GM18526 (cell line): ENCODE measurements around the gene C19orf12.

Experiments used
- POLR2A ChIP-seq: IDR thresholded peaks from 3 replicates; pipeline ENCODE4 v1.6.1; 2011; ENCODE audit not compliant: insufficient read length; ENCODE audit errors: extremely low read depth

Gene C19orf12

DNA sequence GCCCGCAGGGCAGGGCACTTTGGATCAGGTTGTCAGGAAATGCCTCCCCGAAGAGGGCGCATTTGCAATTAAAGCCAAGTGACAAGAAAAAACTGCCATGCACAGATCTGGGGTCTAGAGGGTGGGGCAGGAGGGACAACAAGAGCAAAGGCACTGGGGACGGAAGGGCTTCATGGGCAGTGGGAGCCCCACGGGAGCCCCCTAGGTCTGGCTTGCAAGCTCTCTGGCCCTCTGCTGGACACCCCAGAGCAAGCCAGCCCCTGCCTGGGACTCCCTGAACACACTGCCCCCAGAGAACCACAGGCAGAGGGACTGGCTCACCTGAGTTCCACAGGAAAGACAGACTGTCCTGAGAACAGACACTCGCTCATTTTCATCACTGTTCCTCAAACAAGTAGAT, 30.2 kb upstream of the C19orf12 start:
- no peak for TF ChIP-seq POLR2A

DNA sequence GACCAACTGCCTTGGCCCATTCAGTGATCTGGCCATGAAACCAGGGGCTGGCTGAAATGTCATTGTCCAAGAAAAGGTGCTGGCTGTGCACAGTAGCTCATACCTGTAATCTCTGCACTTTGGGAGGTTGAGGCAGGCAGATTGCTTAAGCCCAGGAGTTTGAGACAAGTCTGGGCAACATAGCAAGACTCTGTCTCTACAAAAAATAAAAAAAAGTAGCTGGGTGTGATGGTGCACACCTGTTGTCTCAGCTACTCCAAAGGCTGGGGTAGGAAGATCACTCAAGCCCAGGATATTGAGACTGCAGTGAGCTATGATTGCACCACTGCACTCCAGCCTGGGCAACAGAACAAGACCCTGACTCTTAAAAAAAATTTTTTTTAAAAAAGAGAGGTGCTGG, 28.6 kb upstream of the C19orf12 start:
- TF ChIP-seq POLR2A = no peak

DNA sequence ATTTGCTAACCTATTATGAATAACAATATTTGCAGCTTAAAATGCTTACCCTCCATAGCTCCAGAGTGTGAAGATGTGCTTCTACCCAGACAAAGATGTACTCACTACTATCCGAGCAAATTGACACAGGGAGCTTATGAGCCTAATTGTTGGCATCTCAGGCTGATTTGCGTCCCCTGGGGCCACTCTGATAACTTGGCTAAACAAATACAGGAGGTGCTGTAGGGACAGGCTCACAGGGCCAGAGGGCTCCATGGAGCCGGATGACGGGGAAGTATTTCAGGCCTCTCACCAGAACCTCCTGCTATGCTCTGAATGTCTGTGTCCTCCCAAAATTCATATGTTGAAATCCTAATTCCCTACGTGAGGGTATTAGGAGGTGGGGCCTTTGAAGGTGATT, 26.7 kb upstream of the C19orf12 start:
- no peak for TF ChIP-seq POLR2A

DNA sequence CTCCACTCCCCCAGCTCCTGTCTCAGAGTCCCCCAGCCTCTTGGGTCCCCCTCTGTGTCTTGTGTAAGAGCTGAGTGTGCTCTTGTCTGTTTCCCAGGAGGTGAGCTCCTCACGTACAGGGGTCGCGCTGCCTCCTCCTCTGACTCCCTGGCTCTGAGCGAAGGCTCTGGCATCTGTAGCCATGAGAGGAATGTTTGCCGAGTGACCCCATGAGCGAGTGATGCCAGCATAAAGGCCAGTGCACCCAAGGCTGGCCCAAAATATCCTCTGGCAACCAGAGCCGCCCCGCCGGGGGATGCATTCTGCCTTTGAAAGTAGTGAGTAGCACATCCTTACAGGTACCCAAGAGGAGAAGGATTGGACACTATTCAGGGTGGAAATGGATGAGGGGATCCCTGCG, 26.2 kb upstream of the C19orf12 start:
- no peak for TF ChIP-seq POLR2A

DNA sequence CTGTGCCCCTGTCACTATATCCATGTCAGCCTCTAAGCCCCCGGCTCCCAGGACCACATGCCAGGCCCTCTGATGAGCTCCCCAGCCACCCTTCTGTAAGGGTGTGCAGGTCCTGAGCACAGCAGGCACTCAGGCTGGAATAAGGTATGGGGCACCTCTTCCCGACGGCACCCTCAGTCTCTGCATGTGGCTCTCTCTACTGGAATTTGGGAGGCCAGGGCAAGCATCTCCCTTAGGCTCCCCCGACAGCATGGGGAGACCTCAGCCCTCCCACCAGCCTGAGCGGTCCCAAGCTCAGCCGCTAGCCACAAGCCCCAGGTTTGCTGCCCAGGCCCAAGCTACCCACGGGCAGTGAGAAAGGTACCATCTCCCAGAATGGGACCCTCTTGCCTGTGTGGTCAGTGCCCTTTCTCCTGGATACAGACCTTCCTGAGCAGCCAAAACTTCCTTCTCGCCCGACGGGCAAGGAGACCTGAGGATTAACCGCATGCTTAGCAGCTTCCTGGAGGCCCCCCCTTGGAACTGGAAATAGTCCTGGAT, 22.5 kb upstream of the C19orf12 start:
- no peak for TF ChIP-seq POLR2A

DNA sequence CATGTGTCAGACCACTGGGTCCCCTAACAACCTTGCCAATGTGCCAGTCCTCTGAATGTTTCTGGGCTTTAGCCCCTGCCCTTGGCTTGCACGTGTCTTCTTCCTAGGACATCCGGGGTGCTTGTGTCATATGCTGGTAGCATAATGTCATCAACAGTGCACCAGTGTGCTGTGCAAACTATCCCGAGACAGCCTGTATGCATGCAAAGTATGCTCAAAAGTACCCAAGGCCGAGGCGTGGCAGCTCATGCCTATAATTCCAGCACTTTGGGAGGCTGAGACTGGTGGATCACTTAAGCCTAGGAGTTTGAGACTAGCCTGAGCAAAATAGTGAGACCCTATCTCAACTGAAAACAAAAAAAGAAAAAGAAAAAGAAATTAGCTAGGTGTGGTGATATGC, 20.8 kb upstream of the C19orf12 start:
- no peak for TF ChIP-seq POLR2A

DNA sequence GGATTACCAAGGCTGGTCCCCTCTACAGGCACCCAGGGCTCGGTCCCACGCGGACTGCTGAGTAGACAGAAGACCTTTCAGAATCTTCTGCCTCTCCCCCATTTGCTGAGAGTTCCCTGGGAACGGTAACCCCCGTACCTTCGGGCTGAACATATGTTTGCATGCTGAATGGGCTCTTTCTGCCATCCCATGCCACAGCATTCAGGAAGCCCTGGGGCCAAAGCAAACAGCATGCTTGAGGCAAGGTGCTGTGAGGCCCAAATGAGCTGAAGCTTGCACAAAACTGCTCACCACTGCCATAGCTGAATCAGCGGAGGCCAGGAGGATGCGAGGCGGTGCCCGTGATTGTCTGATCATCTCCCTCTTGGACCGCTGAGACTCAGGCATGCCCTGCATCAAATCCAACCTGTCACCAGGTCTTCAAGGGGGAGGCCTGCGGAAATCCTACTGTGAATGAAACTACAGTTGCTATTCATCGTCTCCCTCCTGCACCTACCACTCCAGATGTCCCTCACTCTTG, 16.3 kb upstream of the C19orf12 start:
- no peak for TF ChIP-seq POLR2A

DNA sequence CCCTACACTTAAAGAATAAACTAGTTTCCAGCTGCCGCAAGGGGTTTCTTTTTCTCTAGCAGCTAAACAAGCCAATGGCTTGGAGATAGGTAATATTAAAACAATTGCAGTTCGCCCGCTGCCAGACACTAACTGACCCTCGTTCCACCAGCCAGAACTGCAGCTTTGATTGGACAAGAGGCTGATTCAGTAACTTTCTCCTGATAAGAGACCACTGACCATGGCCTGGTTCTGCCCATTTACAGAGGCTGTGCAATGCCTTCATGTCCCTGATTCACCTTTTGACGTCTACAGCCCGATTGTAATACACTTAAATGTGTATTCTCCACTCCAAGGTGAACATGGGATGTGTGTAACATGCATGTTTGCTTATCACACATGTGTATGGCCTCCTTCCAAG, 12.8 kb upstream of the C19orf12 start:
- no peak for TF ChIP-seq POLR2A

DNA sequence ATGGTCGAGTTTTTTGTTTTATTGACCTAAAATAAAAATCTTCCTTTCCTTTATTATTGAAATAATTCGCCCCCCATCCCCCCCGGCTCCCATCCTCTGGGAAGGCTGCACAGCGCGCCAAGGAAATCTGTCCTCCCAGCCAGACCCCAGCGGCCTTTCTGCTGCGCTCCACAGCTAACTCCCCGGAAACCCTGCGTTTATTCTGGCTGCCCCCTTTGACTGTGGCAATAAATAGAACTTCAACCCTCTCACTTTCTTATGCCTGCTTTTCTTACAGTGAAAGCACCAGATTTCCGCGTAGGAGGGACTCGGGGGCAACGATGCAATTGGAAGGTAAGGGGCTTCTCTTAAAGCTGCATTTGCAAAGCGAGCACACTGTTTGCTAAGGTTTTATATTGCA, 9.7 kb upstream of the C19orf12 start:
- no peak for TF ChIP-seq POLR2A

DNA sequence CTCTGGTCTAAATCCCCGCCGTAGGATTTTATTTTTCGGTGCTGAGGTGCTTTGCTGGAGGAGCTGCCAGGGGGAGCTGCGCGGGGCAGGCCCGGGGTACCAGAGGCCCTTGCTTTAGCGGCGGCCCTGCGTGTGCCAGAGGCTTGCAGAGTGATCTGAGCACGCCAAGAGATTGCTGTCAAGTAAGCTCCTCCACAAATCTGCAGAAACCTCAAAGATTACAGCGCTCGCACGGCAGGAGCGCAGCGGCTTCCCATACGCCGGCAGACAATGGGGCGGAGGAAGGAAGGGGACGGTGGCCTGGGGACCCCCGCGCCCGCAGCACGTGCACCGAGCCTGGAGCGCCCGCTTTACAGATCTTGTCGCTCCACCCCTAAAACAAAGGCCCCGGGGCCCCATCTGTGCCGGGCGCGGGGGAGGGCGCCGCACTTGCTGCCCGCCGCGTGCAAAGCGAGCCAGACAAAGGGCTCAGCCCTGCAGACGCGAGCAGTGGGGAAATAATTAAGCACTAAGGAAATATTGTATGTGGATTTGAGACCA, 9.1 kb upstream of the C19orf12 start:
- TF ChIP-seq POLR2A = no peak

DNA sequence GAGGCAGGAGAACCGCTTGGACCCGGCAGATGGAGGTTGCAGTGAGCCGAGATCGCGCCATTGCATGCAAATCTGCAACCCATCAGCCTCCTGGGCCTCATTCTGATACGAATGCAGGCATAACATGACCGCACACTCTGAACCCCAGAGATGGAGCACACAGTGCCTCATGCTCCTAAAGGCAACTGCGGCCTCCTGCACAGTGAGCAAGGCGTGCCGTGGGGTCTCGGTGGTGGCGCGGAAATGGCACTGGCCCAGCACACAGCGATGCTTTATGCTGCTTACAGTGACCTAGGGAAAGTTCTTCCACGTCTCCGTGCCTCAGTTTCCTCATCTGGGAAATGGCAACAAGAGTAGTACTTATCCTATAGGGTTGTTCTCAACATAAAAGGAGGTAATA, 2.0 kb upstream of the C19orf12 start:
- no peak for TF ChIP-seq POLR2A

DNA sequence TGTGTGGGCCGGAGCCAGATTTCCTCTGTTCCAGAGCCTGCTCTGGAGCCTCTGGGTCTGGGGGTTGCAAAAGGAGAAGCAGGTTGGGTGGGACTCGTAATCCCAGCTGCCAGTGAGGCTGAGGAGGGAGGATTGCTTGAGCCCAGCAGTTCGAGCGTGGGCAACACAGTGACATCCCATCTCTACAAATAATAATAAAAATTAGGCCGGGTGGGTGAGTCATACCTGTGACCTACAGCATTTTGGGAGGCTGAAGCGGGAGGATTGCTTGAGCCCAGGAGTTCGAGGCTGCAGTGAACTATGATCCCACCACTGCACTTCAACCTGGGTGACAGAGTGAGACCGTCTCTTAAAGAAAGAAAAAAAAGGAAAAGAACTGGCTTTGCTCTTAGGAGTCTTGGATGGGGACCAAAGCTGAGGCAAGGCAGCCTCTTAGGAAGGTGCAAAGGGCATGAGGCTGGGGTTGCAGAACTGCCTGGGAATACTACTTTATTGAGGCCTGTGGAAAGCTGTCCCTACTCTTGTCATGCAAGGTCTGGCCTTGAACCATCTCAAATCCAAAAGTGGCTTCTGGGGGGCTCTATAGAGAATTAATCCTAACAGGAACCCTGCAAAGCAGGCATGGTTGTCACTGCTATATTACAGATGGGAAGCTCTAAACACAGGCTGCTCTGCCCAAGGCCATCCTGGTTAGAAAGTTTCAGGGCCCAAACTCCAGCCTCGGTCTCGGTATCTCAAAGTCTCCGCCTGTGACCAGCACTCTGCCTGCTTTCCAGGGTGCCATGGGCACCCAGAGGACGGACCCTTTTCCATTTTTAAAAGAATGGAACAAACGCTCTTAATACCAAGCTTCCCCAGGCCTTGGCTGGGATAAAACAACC, 880 bp upstream of the C19orf12 start:
- TF ChIP-seq POLR2A = no peak

DNA sequence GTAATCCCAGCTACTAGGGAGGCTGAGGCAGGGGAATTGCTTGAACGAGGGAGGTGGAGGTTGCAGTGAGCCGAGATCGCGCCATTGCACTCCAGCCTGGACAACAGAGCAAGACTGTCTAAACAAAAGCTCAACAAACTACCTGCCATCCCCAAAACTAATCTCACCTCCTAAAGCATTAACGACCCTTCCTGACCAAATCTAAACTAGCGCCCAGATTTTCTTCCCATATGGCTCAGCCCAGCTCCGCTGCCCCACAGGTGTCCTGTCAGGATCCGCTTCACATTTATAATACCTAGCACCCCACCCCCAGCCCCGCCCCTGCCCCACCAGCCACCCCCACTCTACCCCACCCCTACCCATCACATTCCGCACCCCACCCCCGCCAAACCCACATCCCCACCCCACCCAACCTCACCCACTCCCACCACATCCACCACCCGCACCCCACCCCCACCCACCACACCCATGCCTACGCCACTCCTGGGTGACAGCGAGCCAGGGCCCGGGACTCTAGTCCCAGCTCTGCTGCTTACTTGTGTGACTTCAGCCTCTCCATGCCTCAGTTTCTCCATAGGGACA, 599 bp downstream of the C19orf12 start:
- TF ChIP-seq POLR2A = no peak

DNA sequence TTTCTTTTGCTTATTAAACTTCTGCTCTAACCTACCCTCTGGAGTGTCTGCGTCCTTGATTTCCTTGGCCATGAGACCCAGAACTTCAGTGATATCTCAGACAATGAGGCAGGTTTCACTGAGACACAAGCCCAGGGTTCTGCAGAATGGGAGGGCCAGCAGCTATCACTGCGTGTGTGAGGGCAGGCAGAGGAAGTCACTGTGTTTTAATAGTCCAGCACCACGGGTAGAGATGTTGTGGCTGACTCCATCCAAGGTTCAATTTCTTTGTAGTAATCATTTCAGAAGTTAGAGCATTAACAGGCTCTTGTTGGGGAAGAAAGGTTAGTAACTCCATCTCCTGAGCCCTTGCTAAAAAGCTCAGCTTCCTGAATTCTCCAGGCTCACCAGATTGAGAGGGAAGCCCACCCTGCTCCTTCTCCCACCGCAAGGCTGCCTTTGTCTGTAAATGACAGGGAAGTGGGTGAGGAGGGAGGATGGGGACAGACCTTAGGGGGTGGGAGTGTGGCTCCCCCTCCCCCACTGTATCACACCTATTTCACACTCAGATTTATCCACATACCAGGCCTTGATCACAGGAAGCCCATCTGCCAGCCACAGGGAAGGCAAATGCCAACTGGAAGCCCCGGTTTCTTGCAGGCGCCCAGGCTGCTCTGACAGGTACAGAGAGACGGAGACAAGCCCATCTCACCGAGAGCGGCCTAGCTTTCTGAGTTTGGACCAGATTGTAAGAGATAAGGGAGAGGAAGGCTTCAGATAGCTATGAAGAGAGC, 2.1 kb downstream of the C19orf12 start:
- no peak for TF ChIP-seq POLR2A

DNA sequence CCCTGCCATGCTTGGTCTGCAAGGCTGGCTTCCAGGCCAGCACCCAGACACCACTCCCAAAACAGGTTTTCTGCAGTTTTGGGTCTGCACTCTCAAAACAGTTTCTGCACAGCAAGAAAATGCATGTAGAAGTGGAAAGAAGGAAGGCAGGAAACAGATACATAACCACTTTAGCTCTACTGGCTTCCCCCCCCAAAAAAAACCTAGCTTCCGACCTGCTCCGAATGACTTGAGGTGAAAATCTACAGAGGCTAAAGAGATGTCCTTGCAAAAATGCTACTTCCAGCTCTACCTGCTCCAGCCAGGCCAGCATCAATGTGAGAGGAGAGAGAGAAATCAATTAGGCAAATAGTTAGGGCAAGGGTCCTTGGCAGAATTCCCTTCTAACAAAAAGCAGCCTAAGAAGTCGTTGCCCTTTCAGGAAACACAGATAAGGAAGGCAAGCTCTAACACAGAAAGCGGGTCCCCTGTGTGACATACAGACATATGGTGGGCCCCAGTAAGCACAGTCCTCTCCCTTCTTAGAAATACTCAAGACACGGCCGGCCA, 3.4 kb downstream of the C19orf12 start:
- TF ChIP-seq POLR2A = no peak
